Skeletal muscle tissue (tissue), 4 donors: ENCODE results near the gene TIAM2. TPM values are rescaled to one million over a fixed set of nuclear protein-coding genes. Genes with fewer than 3 reads are reported as not detected.
"Not testable (repeated sequence)": the region's sequence is repeated elsewhere in the genome, so short reads cannot be mapped to it uniquely, and the experiment has no call there.

Experiments used
- H3K27ac ChIP-seq: one replicate; pipeline ENCODE4 v1.7.0; 2013; ENCODE audit warnings: mild to moderate bottlenecking, low read depth, low read length, inconsistent platforms
- H3K27me3 ChIP-seq, 3 donors: one replicate each; pipeline ENCODE4 v1.7.0; 2013; ENCODE audit warnings: low read length in 3 of 3; ENCODE audit not compliant: control insufficient read depth in 3 of 3, insufficient read depth in 3 of 3
- H3K36me3 ChIP-seq, 3 donors: one replicate each; pipeline ENCODE4 v1.7.0; 2013; ENCODE audit warnings: low read length in 3 of 3; ENCODE audit not compliant: control insufficient read depth in 3 of 3, insufficient read depth in 3 of 3
- H3K4me1 ChIP-seq, 3 donors: one replicate each; pipeline ENCODE4 v1.7.0; 2013; ENCODE audit warnings: low read length in 3 of 3, mild to moderate bottlenecking in 3 of 3; ENCODE audit not compliant: control insufficient read depth in 3 of 3, insufficient read depth in 3 of 3
- H3K4me3 ChIP-seq, 3 donors: one replicate each; pipeline ENCODE4 v1.7.0; 2013; ENCODE audit warnings: low read length in 3 of 3
- H3K9ac ChIP-seq, 3 donors: one replicate each; pipeline ENCODE4 v1.7.0; 2013; ENCODE audit warnings: low read length in 3 of 3, mild to moderate bottlenecking in 3 of 3, moderate library complexity in 2 of 3, low read depth in 1 of 3
- H3K9me3 ChIP-seq, 3 donors: one replicate each; pipeline ENCODE4 v1.7.0; 2013; ENCODE audit warnings: low read length in 3 of 3; ENCODE audit not compliant: control insufficient read depth in 3 of 3
- total RNA-seq: library from RNA; depleted of rRNA; stranded (reverse); fragments of >200 nt; gene quantifications from one replicate; pipeline ENCODE4 v1.2.3, GENCODE V29; 2014
- donor health status: Osteomylitis.

The TIAM2 gene
- total RNA-seq, 1 donor from 2014 or later = 22.4 TPM

DNA sequence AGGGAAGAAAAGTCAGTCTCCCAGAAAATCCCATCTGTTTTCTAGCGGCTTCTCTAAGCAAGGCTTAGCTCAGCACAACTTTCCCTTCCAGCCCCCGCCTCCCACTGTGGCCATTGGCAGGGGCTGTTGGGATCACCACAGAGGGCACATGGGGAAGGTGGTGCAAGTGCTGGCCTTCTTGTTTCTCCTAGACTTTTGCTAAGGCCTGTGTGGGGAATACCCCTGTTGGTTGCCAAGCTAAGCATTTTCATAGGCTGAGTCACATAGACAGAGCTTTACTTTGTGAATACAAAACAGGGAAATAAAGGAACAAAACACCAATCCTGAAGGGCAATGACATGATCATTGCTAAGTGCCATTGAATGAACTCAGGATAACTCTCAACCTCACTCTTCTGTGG is 32.4 kb upstream of the TIAM2 start:
- Histone ChIP-seq H3K27me3 (no peaks in the 10 kb centered on the region), H3K9me3 (no peaks in the 10 kb centered on the region), H3K36me3 (peaks cover 0 to 11% (median 0%) of the 10 kb centered on the region in 3 donors), H3K4me1 (no peaks in the 10 kb centered on the region), H3K4me3 (no peak overlapping the region), H3K27ac (no peak overlapping the region), H3K9ac (no peak overlapping the region)

DNA sequence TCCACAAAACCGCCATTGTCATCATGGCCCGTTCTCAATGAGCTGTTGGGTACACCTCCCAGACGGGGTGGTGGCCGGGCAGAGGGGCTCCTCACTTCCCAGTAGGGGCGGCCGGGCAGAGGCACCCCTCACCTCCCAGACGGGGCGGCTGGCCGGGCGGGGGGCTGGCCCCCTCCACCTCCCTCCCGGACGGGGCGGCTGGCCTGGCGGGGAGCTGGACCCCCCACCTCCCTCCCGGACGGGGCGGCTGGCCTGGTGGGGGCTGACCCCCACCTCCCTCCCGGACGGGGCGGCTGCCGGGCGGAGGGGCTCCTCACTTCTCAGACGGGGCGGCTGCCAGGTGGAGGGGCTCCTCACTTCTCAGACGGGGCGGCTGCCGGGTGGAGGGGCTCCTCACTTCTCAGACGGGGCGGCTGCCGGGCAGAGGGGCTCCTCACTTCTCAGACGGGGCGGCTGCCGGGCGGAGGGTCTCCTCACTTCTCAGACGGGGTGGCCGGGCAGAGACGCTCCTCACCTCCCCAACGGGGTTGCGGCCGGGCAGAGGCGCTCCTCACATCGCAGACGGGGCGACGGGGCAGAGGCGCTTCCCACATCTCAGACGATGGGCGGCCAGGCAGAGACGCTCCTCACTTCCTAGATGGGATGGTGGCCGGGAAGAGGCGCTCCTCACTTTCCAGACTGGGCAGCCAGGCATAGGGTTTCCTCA is 28.9 kb upstream of the TIAM2 start:
- not testable (repeated sequence) for H3K9ac ChIP-seq, H3K27me3 ChIP-seq, H3K4me3 ChIP-seq, H3K36me3 ChIP-seq, H3K4me1 ChIP-seq, H3K27ac ChIP-seq, H3K9me3 ChIP-seq

DNA sequence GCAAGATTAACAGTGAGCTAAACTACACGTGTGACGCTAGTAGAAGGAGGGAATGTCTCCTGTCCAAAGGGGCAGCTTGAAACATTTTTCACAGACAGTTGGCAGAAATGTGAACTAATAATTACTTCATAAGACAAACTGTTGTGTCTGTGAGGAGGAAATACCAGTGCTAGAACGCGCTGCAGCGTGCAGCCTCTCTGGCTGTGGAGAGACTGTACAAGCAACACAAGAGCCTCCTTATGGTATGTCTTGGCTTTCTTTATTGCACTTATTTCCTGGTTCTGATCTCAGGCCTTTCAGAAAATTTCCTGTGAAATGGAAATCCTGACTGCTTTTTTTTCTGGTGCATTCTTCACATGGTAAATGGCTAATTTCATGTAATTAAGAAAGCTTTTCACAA is 25.3 kb upstream of the TIAM2 start:
- H3K4me3 ChIP-seq = no peak overlapping the region
- no peaks in the 10 kb centered on the region for H3K4me1 ChIP-seq
- no peak overlapping the region for H3K9ac ChIP-seq
- H3K27me3 ChIP-seq = no peaks in the 10 kb centered on the region
- H3K27ac ChIP-seq = no peak overlapping the region
- H3K36me3 ChIP-seq = no peaks in the 10 kb centered on the region
- H3K9me3 ChIP-seq = no peaks in the 10 kb centered on the region

DNA sequence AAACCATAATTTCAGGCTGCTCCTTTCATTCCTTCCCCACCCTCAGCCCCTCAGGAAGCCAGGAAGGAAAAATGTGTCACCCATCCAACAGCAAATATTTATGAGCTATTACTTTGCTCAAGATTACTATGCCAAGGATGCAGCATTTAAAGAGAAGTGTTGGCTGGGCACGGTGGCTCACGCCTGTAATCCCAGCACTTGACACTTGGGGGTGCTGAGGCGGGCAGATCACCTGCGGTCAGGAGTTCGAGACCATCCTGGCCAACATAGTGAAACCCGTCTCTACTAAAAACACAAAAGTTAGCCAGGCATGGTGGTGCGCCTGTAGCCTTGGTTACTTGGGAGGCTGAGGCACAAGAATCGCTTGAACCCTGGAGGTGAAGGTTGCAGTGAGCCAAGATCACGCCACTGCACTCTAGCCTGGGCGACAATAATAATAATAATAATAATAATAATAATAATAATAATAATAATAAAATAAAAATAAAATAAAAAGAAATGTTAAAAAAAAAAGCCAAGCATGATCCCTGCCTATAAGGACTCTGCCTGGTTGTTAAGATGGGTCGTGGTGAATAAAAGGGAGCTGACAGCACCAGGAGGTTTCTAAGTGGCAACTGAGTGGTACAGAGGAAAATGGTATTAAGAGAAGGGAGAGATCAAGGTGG is 20.5 kb upstream of the TIAM2 start:
- Histone ChIP-seq H3K27me3 (no peaks in the 10 kb centered on the region), H3K27ac (no peak overlapping the region), H3K36me3 (no peaks in the 10 kb centered on the region), H3K4me3 (no peak overlapping the region), H3K9ac (no peak overlapping the region), H3K9me3 (no peaks in the 10 kb centered on the region), H3K4me1 (no peaks in the 10 kb centered on the region)

DNA sequence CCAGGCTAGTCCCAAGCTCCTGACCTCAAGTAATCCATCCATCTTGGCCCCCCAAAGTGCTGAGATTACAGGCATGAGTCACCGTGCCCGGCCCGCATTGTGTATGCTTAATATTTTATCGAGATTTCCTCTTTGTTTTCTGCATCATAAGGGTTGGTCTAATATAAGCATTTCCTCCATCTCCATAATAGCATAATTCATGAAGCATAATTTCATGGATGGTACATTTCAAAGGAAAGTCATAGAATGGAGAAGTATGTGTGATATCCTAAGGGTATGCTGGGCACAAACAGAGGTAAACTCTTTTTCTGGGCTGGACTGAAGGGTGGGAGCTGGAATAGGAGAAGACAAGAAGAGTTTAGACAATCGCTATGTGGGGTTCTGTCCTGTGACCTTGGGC is 17.5 kb upstream of the TIAM2 start:
- no peaks in the 10 kb centered on the region for H3K4me1 ChIP-seq
- no peak overlapping the region for H3K27ac ChIP-seq
- no peaks in the 10 kb centered on the region for H3K27me3 ChIP-seq
- no peak overlapping the region for H3K4me3 ChIP-seq
- no peaks in the 10 kb centered on the region for H3K36me3 ChIP-seq
- H3K9ac ChIP-seq = no peak overlapping the region
- no peaks in the 10 kb centered on the region for H3K9me3 ChIP-seq

DNA sequence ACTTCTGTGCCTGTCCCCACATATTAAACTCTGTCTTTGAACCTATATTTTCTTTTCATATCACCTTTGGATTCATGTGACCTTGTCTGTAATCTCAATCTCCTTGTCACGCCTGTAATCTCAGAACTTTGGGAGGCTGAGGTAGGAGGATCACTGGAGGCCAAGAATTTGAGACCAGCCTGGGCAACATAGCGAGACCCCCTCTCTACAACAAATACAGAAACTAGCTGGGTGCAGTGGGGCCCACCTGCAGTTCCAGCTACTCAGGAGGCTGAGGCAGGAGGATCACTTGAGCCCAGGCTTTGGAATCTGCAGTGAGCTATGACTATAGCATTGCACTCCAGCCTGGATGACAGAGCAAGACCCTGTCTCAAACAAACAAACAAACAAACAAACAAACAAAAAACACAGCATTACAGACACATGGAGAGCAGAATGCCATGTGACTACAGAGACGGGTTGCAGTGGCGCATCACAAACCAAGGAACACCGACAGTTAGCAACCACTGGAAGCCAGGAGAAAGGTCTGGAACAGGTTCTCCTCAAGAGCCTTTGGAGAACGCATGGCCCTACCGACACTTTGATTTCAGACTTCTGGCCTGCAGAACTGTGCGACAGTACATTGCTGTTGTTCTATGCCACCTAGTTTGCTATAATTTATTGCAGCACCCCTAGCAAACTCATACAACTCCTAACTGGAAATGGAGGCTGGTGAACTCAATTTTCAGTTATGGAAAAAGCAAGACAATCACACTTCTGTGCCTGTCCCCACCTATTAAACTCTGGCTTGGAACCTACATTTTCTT is 14.6 kb upstream of the TIAM2 start:
- no peak overlapping the region for H3K27ac ChIP-seq
- no peaks in the 10 kb centered on the region for H3K4me1 ChIP-seq
- no peaks in the 10 kb centered on the region for H3K36me3 ChIP-seq
- no peak overlapping the region for H3K4me3 ChIP-seq
- no peaks in the 10 kb centered on the region for H3K27me3 ChIP-seq
- no peak overlapping the region for H3K9ac ChIP-seq
- no peaks in the 10 kb centered on the region for H3K9me3 ChIP-seq

DNA sequence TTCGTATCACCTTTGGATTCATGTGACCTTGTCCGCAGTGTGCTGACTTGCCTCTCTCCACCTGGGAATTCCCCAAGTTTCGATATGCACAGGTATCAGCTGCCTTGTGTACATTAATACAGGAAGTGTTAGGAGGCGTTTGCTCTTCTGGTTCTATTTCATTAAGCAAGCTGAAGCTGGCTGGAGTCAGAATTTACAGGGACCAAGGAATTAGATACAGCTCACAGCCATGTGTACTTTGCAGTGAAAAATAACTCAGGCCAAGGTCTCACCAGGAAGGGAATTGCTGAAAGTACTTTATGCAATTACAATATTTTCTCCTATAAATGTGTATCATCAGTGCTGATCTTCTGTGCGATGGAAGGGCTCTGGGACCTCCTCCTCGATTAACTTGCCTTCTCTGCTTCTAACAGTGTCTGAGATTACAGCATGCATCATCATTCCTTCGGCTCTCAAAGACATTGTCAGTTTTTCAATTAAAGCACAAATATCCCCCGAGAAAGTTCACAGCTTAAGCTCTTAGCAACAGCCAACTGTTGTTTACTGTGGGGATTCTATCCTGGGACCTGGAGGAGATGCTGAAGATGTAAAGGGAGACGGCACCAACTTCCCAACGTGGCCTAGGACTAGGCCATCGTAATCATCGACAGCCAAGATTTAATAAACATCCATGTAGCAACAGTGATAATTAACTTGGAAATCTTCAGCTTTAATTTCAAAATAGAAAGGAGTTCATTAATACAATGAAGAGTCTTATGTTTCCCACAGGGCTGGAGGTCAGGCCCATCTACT is 13.8 kb upstream of the TIAM2 start:
- no peaks in the 10 kb centered on the region for H3K27me3 ChIP-seq
- no peaks in the 10 kb centered on the region for H3K36me3 ChIP-seq
- H3K4me1 ChIP-seq = no peaks in the 10 kb centered on the region
- H3K4me3 ChIP-seq = no peak overlapping the region
- no peak overlapping the region for H3K27ac ChIP-seq
- H3K9me3 ChIP-seq = no peaks in the 10 kb centered on the region
- H3K9ac ChIP-seq = no peak overlapping the region

DNA sequence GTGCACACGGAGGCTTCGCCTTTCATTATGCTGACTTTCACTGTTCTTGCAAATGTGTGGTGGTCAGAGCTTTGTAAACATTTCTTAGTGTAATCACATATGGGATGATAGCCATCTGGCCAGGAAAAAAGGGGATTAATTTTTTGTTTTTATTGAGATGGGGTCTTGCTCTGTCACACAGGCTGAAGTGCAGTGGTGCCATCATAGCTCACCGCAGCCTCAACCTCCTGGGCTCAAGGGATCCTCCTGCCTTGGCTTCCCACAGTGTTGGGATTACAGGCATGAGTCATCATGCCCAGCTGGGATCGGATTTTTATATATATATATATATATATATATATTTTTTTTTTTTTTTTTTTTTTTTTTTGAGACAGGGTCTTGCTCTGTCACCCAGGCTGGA is 11.0 kb upstream of the TIAM2 start:
- Histone ChIP-seq H3K4me1 (no peaks in the 10 kb centered on the region), H3K36me3 (no peaks in the 10 kb centered on the region), H3K4me3 (no peak overlapping the region), H3K9me3 (no peaks in the 10 kb centered on the region), H3K9ac (no peak overlapping the region), H3K27me3 (no peaks in the 10 kb centered on the region), H3K27ac (no peak overlapping the region)

DNA sequence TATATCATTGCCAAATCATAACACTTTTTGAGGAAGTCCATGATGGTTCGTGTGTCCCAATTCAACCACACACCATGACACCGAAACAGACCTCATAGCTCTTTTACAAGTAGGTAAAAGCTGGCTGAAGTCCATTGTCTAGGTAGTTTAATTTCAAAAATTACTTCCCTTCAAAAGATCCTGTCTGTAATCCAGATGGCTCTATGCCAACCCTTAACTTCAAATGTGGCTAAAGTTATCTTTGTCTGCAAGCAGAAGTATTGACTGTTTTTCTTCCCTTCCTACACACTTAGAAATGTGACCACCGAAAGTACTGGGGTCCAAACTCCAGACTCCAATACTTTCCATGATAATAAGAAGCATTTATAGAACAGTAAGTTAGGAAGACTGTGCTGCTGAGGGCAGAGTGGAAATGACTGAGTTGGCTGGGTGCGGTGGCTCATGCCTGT is 8.3 kb upstream of the TIAM2 start:
- Histone ChIP-seq H3K9me3 (no peaks in the 10 kb centered on the region), H3K36me3 (no peaks in the 10 kb centered on the region), H3K9ac (no peak overlapping the region), H3K27ac (no peak overlapping the region), H3K4me1 (no peaks in the 10 kb centered on the region), H3K27me3 (no peaks in the 10 kb centered on the region), H3K4me3 (no peak overlapping the region)
